ENCODE measurements around the gene GALNTL6.

GALNTL6 gene

DNA sequence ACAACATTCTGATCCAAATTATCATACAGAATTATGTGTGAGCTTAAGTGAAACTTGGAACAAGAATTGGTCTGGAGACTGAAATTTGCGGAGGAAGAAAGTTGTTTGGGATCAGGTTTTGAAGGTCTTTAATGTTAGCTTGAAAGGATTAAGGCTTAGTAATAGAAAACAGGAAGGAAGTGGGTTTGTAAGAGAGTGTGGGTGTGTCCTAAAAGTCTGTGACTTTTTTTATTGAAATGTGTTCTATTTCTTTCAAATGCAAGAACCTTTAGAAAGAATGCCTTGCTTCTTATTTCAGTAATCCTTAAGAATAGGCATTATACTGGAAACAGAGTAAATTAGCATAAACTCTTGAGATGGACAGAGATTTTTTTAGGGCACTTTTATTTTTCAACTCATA lies 198.0 kb downstream of the GALNTL6 start:
- no peak for DNase-seq (ENCODE audit: extremely low read depth, low read depth)
- TF ChIP-seq, protein P1, sequence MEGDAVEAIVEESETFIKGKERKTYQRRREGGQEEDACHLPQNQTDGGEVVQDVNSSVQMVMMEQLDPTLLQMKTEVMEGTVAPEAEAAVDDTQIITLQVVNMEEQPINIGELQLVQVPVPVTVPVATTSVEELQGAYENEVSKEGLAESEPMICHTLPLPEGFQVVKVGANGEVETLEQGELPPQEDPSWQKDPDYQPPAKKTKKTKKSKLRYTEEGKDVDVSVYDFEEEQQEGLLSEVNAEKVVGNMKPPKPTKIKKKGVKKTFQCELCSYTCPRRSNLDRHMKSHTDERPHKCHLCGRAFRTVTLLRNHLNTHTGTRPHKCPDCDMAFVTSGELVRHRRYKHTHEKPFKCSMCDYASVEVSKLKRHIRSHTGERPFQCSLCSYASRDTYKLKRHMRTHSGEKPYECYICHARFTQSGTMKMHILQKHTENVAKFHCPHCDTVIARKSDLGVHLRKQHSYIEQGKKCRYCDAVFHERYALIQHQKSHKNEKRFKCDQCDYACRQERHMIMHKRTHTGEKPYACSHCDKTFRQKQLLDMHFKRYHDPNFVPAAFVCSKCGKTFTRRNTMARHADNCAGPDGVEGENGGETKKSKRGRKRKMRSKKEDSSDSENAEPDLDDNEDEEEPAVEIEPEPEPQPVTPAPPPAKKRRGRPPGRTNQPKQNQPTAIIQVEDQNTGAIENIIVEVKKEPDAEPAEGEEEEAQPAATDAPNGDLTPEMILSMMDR (IDR thresholded peaks at IDR 0.05; ENCODE audit: low read depth, low read length), result no peak

DNA sequence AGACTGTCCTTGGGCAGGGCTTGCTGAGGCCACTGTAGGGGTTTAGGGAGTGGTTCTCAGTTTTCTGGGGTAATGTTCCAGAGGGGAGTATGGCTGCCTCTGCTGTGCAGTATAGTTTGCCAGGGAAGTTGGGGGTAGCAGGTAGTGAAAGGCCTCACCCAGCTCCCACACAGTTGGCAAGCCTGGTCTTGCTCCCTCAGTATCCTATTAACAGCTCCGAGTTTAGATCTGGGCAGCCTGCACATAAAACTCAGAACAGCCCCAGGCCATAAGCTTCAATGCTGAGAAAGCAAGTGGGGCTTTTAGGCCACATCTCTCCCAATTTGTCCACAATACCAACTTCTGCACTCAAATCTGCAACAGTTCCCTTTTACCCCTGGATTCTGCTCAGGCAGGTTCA lies 205.2 kb downstream of the GALNTL6 start:
- TF ChIP-seq, protein P1 (IDR thresholded peaks at IDR 0.05; ENCODE audit: low read depth, low read length), result no peak
- no peak for DNase-seq (ENCODE audit: extremely low read depth, low read depth)

DNA sequence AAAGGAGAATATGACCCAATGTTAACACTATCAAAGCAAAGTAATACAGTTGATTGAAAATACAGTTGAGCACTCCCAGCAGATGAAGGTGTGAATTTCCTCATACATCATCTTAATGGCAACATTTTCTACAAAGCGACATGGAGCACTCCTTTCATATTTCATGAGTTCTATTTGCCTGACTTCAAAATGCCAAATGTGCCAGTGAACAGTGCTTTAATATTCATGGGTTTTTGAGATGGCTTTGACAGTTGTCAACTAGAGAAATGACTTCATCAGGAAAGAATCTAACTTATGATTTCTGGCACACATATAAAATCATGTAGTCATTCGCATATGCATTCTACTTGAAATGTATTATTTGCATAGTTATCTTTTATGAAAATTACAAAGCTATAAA lies 222.4 kb downstream of the GALNTL6 start:
- TF ChIP-seq, protein P1 (IDR thresholded peaks at IDR 0.05; ENCODE audit: low read depth, low read length), result no peak
- DNase-seq (ENCODE audit: extremely low read depth, low read depth), result no peak

DNA sequence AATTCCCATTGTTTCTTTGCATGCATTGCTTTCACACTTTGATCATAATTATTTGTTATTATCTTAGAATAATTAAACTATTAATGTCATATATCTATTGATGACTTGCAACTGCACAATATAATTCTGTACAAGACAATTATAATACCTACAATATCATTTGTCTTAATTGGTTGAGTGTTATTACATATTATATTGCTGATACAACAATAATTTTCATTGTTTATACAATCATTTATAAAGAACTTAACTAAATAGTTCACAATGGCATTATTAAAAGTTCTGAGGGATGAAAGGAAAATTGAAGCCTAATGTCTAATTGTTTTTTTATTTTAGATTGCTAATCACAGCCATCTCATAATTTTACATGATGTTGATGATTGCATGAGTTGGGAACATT lies 227.6 kb downstream of the GALNTL6 start:
- TF ChIP-seq, protein P1 (IDR thresholded peaks at IDR 0.05; ENCODE audit: low read depth, low read length), result no peak
- no peak for DNase-seq (ENCODE audit: extremely low read depth, low read depth)

DNA sequence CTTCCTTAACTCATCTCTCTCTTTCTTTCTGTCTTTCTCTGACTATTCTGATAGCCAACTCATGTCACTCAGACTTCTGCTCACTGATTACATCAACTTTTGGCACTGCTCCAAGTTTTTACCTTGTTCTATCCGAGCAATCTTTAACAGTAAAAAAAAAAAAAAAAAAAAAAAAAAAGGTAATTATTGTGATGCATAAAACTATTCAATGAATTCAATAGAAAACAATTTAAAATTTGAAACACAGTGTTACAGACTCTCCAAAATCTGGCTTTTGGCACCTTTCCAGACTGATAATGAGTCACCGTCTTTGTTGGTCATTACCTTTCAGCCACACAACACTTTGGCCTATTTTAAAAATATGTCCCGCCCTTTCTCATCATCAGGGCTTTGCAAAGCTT lies 229.5 kb downstream of the GALNTL6 start:
- TF ChIP-seq, protein P1 (IDR thresholded peaks at IDR 0.05; ENCODE audit: low read depth, low read length), result no peak
- no peak for DNase-seq (ENCODE audit: extremely low read depth, low read depth)

DNA sequence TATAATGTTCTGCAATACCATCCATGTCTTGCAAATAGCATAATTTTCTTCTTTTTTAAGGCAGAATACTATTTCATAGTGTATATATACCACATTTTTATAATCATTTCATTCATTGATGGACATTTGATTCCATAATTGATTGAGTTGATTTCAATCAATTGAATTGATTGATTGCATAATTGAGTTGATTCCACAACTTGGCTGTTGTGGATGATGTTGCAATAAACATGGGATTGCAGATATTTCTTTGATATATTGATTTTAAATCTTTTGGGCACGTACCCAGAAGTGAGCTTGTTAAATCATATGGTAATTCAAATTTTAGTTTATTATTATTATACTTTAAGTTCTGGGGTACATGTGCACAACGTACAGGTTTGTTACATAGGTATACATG lies 232.8 kb downstream of the GALNTL6 start:
- TF ChIP-seq, protein P1 (IDR thresholded peaks at IDR 0.05; ENCODE audit: low read depth, low read length), result no peak
- DNase-seq (ENCODE audit: extremely low read depth, low read depth), result no peak

DNA sequence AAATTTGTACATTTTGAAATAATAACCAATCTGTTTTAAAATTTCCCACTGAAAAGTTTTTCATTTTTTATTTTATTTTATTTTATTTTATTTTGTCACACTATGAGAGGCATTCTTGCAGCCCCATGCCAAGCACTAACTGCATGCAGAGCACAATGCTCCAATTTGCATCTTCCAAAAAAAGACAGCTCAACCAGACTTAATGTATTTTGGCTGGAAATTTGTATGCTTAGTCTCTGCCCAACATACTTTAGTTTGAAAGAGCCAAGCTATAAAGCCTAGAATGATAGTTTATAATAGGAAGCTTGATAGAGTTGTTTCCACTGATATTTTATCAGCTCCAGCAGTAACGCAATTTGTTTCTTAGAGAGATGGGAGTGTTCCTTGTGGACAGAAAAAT lies 235.5 kb downstream of the GALNTL6 start:
- no peak for DNase-seq (ENCODE audit: extremely low read depth, low read depth)

More for the DNA sequence above, 235.5 kb downstream of the GALNTL6 start:
- TF ChIP-seq, protein P1 (IDR thresholded peaks at IDR 0.05; ENCODE audit: low read depth, low read length), result no peak

All from AG09319 (cell line).